Measurements from ENCODE around the gene SMIM14.
"Not testable (repeated sequence)": the region's sequence is repeated elsewhere in the genome, so short reads cannot be mapped to it uniquely, and the experiment has no call there.

SMIM14 gene

DNA sequence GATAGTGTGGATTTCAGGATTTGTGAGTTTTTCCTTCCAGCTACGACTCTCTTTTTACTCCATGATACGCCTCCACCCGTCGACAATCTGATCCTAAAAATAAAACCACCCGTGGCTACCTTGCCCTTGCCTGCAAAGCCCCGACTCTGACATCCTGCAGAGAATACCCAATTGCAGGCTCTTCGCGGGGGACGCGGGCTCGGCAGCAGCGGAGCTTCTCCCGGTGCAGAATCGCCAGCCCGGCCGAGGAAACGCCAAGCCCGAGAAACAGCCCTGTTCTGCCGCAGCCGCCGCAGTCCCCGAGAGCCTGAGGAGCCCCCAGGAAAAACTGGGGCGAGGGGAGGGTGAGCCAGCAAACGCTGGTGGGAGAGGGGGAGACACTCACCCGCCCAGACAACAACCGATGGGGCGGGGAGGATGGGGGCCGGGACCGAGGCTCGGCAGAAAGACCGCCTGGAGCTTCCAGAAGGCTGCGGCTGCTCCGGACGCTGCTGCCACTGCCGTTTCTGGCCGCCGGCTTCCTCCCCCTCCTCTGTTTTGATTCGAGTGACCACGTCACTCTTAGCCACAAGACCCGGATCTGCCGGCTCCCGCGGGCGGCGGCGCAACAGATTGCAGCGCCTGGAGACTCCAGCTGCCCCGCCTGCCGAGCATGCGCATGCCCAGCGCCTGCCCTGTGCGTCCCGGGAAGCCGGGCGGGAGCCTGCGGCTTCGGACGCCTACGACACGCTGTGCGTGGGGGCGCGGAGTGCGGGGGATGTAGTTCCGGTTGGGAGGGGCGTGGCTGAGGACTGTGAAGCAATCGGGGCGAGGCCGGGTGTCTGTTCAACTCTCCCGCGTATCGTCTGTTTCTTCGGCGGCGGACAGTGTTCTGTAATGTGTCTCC, at the start of gene SMIM14:
SMIM14 (minus strand) TSS at position 512 of the 886 bp plus-strand sequence. CDS start 33,720 bp downstream, outside the sequence.
- H3K4me3 ChIP-seq (ENCODE audit: low read length): peak within 1 kb of the TSS; percentile 95
- TF ChIP-seq, protein P1, sequence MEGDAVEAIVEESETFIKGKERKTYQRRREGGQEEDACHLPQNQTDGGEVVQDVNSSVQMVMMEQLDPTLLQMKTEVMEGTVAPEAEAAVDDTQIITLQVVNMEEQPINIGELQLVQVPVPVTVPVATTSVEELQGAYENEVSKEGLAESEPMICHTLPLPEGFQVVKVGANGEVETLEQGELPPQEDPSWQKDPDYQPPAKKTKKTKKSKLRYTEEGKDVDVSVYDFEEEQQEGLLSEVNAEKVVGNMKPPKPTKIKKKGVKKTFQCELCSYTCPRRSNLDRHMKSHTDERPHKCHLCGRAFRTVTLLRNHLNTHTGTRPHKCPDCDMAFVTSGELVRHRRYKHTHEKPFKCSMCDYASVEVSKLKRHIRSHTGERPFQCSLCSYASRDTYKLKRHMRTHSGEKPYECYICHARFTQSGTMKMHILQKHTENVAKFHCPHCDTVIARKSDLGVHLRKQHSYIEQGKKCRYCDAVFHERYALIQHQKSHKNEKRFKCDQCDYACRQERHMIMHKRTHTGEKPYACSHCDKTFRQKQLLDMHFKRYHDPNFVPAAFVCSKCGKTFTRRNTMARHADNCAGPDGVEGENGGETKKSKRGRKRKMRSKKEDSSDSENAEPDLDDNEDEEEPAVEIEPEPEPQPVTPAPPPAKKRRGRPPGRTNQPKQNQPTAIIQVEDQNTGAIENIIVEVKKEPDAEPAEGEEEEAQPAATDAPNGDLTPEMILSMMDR (conservative IDR thresholded peaks at IDR 0.05; ENCODE audit: low read depth, low read length): no peak
- peak; percentile 93 for DNase-seq (ENCODE audit: low read depth)

DNA sequence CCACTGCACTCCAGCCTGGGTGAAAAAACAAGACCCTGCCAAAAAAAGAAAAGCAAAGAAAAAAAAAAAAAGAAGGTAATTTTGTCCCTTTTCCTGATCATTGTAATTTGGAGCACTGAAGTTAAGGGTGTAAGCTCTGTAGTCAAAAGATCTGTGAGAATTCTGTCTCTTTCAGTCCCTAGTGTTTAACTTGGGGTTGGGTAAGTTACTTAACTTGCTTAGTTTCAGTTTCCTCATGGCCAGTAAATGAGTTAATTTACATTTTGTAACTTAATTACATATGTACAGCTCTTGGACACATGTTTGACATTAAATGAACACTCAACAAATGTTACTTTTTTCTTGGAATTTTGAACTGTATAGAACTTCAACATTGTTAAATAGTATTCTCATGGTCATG, 48.3 kb upstream of the SMIM14 start:
- no peak for DNase-seq (ENCODE audit: low read depth)
- no peak overlapping the region for H3K4me3 ChIP-seq (ENCODE audit: low read length)
- TF ChIP-seq, protein P1 (conservative IDR thresholded peaks at IDR 0.05; ENCODE audit: low read depth, low read length): no peak

DNA sequence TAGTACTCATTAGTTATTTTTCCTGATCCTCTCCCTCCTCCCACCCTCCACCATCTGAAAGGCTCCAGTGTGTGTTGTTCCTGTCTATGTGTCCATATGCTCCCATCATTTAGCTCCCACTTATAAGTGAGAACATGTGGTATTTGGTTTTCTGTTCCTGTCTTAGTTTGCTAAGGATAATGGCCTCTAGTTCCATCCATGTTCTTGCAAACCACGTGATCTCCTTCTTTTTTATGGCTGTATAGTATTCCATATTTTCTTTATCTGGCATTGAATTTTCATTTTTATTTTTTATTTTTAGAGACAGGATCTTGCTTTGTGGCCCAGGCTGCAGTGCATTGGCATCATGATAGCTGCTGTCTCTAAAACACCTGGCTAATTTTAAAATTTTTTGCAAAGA, 47.3 kb upstream of the SMIM14 start:
- DNase-seq (ENCODE audit: low read depth): no peak
- H3K4me3 ChIP-seq (ENCODE audit: low read length): no peak overlapping the region
- TF ChIP-seq, protein P1 (conservative IDR thresholded peaks at IDR 0.05; ENCODE audit: low read depth, low read length): no peak

DNA sequence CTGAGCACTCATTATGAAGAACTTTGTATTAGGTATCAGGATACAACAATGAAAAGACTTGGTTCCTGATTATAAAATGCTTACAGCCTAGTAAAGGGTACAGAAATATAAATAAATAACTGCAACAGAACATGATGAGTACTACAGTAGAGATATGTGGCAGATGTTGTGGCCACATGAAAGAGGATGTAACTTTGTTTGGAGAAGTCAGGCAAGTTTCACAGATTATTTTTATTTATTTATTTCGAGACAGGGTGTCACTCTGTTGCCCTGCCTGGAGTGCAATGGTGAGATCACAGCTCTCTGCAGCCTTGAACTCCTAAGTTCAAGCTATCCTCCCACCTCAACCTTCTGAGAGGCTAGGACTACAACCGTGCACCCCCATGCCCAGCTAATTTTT, 43.5 kb upstream of the SMIM14 start:
- TF ChIP-seq, protein P1 (conservative IDR thresholded peaks at IDR 0.05; ENCODE audit: low read depth, low read length): no peak
- no peak for DNase-seq (ENCODE audit: low read depth)
- no peak overlapping the region for H3K4me3 ChIP-seq (ENCODE audit: low read length)

DNA sequence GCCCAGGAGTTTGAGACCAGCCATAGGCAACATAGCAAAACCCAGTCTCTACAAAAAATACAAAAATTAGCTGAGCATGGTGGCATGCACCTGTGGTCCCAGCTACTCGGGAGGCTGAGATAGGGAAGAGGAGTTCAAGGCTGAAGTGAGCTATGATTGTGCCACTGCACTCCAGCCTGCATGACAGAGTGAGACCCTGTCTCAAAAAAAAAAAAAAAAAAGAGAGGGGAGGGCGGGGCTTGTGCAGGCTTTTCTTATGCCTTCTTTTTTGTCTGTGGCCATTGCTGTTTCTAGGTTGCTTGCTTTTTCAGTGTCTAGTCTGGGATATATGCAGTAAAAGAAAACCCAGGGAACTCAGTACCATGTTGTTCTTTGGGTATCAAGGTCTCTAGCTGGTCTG, 42.3 kb upstream of the SMIM14 start:
- H3K4me3 ChIP-seq (ENCODE audit: low read length); DNase-seq (ENCODE audit: low read depth): not testable (repeated sequence)

DNA sequence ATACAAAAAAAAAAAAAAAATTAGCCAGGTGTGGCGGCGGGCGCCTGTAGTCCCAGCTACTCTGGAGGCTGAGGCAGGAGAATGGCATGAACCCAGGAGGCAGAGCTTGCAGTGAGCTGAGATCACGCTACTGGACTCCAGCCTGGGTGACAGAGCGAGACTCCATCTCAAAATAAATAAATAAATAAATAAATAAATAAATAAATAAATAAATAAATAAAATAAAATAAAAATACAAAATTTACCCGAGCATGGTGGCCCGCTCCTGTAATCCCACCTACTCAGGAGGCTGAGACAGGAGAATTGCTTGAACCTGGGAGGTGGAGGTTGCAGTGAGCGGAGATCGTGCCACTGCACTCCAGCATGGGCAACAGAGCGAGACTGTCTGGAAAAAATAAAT, 37.0 kb upstream of the SMIM14 start:
- DNase-seq (ENCODE audit: low read depth); H3K4me3 ChIP-seq (ENCODE audit: low read length): not testable (repeated sequence)

DNA sequence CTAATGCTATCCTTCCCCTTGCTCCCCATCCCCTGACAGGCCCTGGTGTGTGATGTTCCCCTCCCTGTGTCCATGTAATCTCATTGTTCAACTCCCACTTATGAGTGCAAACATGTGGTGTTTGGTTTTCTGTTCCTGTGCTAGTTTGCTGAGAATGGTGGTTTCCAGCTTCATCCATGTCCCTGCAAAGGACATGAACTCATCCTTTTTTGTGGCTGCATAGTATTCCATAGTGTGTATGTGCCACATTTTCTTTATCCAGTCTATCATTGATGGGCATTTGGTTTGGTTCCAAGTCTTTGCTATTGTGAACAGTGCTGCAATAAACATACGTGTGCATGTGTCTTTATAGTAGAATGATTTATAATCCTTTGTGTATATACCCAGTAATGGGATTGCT, 31.6 kb upstream of the SMIM14 start:
- not testable (repeated sequence) for H3K4me3 ChIP-seq (ENCODE audit: low read length); DNase-seq (ENCODE audit: low read depth)

DNA sequence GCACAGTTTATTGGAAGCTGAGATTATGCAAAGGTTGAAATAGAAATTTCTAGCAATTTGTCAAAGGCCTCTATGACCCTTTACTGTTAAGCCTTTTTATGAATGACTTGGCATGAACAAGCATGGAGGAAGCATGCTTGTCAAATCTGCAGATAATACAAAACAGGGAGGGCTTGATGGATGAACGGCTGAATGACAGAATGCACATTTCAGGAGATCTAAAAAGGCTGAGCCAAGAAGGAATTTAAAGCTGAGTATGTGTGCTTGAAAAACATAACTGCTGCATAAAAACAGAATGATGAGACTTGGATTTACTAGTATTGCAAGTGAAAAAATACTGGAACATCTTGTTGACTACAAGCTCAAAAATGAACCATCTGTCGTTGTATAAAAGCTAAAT, 30.2 kb upstream of the SMIM14 start:
- DNase-seq (ENCODE audit: low read depth): no peak
- H3K4me3 ChIP-seq (ENCODE audit: low read length): no peak overlapping the region
- TF ChIP-seq, protein P1 (conservative IDR thresholded peaks at IDR 0.05; ENCODE audit: low read depth, low read length): no peak

All from retinal pigment epithelial cell (primary cell).